ENCODE measurements around the gene FOXN3.
"Not testable (repeated sequence)": the region's sequence is repeated elsewhere in the genome, so short reads cannot be mapped to it uniquely, and the experiment has no call there.

The FOXN3 gene

GRCh38 chr14:89206389-89207031, 210.5 kb downstream of the FOXN3 start:
- DNase-seq (ENCODE audit: low read depth in 4 of 4, low spot score in 1 of 4): no peak

- DNase-seq (ENCODE audit: low read depth in 4 of 4, low spot score in 1 of 4): no peak
Measured at GRCh38 chr14:89205137-89205740, 211.8 kb downstream of the FOXN3 start.

DNA sequence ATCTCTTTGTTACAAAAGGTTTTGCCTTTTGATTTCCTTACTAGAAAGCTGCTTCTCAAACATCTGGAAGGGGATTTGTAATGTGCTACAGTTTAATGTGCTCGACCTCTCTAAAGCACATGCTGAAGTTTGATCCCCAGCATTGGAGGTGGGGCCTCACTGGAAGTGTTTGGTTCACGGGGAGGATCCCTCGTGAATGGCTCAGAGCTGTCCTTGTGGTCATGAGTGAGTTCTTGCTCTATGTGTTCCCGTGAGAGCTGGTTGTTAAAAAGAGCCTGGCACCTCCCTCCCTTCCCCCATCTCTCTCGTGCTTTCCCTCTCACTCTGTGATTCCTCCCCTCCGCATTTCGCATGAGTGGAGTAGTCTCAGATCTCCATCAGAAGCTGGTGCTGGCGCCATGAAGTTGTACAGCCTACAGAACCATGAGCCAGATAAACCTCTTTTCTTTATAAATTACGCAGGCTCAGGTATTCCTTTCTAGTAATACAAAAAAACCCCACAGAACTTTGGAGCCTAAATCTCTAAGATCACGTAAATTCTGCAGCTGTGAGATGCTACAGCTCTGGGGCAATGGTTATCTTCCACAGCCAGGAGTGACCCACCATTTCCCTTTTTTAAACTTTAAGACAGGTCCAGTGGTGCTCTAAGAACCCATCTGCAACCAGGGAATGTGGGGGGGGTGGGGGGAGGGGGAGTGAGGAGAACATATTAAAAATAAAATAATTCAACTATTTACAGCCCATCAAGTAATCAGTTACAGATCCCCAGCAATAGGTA, 214.4 kb downstream of the FOXN3 start:
- no peak for DNase-seq (ENCODE audit: low read depth in 4 of 4, low spot score in 1 of 4)

- DNase-seq (ENCODE audit: low read depth in 4 of 4, low spot score in 1 of 4): no peak
Measured at GRCh38 chr14:89201645-89202044, 215.4 kb downstream of the FOXN3 start.

GRCh38 chr14:89199357-89199756, 217.7 kb downstream of the FOXN3 start:
- not testable (repeated sequence) for DNase-seq (ENCODE audit: low read depth in 4 of 4, low spot score in 1 of 4)

GRCh38 chr14:89198544-89199329, 218.3 kb downstream of the FOXN3 start:
- DNase-seq (ENCODE audit: low read depth in 4 of 4, low spot score in 1 of 4): no peak

DNA sequence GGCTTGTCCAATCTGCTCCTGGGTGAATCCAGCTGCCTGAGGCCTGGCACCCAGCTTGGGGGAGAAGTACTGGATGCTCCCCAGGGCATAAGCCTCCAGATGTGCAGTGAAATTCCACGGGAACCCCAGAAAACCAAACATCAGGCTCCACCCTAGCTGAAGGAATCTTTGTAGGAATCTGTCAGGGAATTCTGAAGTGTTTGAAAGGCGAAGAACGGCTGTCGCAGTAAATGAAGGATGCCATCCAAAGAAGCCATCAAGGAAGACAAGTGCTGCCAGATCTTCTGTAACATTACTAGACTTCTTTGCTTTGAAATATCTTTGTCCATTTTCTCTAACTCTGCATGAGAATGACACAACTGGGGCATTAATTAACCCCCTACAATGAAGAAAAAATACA, 219.4 kb downstream of the FOXN3 start:
- DNase-seq (ENCODE audit: low read depth in 4 of 4, low spot score in 1 of 4): no peak

DNA sequence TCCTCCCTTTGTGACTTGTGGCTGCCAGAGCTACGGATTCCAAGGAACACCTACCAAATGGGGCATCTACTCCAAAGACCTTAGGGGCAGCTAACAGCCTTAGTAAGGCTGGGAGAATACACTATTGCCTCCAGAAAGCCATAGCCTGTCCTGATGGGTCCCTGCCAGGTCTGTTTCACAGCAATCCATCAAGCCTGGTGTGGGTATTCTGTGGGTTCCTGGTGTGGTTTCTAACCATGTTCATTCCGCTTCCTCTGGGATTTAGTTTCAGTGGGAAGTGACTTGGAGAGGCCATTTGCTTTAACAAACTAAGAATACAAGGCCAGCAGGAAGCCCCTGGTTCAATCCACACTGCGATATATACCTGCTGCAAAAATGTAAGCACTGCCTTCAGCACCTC, 220.5 kb downstream of the FOXN3 start:
- DNase-seq (ENCODE audit: low read depth in 4 of 4, low spot score in 1 of 4): no peak

GRCh38 chr14:89194376-89194775, 222.7 kb downstream of the FOXN3 start:
- DNase-seq (ENCODE audit: low read depth in 4 of 4, low spot score in 1 of 4): no peak

- DNase-seq (ENCODE audit: low read depth in 4 of 4, low spot score in 1 of 4): no peak
Measured at GRCh38 chr14:89190765-89191513, 226.1 kb downstream of the FOXN3 start.

DNA sequence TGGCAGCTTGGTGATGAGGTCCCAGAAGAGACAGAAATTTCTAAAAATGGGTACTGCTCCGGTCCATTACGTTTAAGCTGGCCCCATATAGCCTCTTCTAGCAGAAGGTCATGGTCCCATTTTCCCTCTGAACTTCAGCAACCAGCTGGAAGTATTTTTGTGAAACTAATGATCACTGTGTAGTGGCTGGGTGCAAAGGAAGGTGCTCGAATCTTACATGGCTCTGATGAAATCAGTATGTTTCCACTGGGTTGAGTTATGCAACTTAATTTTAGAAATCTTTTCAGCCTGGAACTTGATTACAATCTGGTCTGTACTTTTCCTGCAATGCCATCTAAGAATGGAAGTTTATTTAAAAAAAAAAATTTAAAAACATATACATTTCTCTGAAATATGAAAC, 228.5 kb downstream of the FOXN3 start:
- no peak for DNase-seq (ENCODE audit: low read depth in 4 of 4, low spot score in 1 of 4)

DNA sequence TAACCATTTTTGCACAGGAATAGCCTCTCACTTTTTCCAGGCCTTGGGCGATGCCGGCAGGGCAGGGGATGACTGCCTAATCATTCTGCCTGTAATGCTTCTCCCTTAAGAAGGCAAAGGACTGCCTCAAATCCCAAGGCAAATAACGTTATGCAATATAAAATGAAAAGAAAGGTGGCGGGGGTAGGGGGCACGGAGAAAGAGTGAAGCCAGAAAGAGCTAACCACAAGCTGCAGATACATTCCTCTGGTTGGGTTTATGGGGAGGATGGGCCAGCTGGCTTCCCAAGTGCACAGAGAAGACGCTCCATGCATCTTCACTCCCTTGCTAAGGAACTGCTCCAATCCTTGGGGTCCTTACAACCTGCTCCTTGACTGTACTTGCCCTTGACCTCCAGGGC, 229.5 kb downstream of the FOXN3 start:
- no peak for DNase-seq (ENCODE audit: low read depth in 4 of 4, low spot score in 1 of 4)

GRCh38 chr14:89186856-89187376, 230.1 kb downstream of the FOXN3 start:
- no peak for DNase-seq (ENCODE audit: low read depth in 4 of 4, low spot score in 1 of 4)

GRCh38 chr14:89185919-89186855, 230.8 kb downstream of the FOXN3 start:
- DNase-seq (ENCODE audit: low read depth in 4 of 4, low spot score in 1 of 4): no peak

DNA sequence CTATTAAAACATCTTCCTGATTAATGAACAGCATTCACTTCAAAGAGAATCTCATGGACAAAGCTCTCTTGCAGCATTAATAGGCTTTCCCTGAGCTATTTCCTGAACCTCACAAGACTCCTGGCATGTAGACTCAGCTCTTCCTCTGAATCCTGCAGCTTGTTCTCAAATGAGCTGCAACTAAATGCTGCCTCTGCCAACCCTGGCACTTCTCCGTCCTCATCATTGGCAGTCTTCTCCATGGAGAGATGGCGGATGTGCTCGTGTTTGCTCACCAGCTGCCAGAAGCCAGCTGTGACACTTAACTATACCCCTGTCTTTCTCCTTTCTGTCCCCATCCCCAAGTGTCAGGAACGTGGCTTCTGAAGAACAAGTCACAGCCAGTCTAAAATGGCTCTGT, 232.1 kb downstream of the FOXN3 start:
- no peak for DNase-seq (ENCODE audit: low read depth in 4 of 4, low spot score in 1 of 4)

GRCh38 chr14:89182326-89182725, 234.7 kb downstream of the FOXN3 start:
- DNase-seq (ENCODE audit: low read depth in 4 of 4, low spot score in 1 of 4): no peak

- DNase-seq (ENCODE audit: low read depth in 4 of 4, low spot score in 1 of 4): no peak
Measured at GRCh38 chr14:89180546-89180945, 236.5 kb downstream of the FOXN3 start.

DNA sequence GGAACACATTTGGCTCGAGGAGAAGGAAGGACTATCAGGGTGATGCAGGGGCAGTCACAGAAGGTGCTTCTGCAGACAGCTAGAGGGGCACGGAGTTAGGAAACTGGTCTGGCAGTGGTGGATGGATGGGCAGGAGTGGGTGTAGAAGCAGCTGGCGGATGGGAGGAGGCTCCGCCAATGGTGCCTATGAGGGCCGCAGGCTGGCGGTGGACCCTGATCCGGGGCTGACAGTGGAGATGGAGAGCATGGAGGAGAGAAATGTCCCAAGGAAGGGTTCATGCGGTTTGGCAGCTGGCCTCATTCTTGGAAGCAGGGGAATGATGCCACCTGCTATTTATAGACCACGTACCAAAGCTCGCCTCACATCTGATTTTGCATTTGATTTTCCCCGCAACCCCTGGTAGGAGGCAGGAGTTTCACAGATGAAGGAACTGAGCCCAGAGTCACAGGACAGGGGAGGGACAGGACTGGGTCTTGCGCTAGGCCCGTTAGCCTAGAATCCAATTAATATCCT, 237.1 kb downstream of the FOXN3 start:
- no peak for DNase-seq (ENCODE audit: low read depth in 4 of 4, low spot score in 1 of 4)

GRCh38 chr14:89178800-89179535, 238.1 kb downstream of the FOXN3 start:
- DNase-seq (ENCODE audit: low read depth in 4 of 4, low spot score in 1 of 4): no peak

All from stimulated activated CD4-positive, alpha-beta T cell treated with anti-CD3 and anti-CD28 coated beads, Interleukin-1b, Interleukin-23, amount 100 ng/mL, for 24 hours (primary cell).